SK-N-SH treated with all-trans-retinoic acid at 6 μM for 48 hours (cell line): ENCODE measurements around the gene DOC2B.

Source experiments
- ATAC-seq: fragments of 200-7000 bp; cut with Tn5 transposase; 3 replicates; pipeline ENCODE4 v1.9.1; 2020; ENCODE audit warnings: mild to moderate bottlenecking, moderate library complexity
- ARNTL ChIP-seq: fragments of 450-650 bp; formaldehyde crosslinking; IDR thresholded peaks from 2 replicates; pipeline ENCODE4 v1.5.0; 2020; ENCODE audit warnings: low read depth, mild to moderate bottlenecking, moderate library complexity, borderline replicate concordance
- CSDC2 ChIP-seq: fragments of 250-450 bp; sonication (Bioruptor Pico); IDR thresholded peaks from 2 replicates; pipeline ENCODE4 v1.5.0; 2020; ENCODE audit warnings: mild to moderate bottlenecking, moderate library complexity
- CSRNP3 ChIP-seq: fragments of 250-450 bp; sonication (Bioruptor Pico); IDR thresholded peaks from 2 replicates; pipeline ENCODE4 v1.5.1; 2021; ENCODE audit warnings: mild to moderate bottlenecking, moderate library complexity
- ESRRG ChIP-seq: fragments of 250-450 bp; sonication (Bioruptor Pico); IDR thresholded peaks from 2 replicates; pipeline ENCODE4 v1.6.1; 2021; ENCODE audit warnings: mild to moderate bottlenecking
- GLIS3 ChIP-seq: fragments of 250-450 bp; sonication (Bioruptor Pico); IDR thresholded peaks from 2 replicates; pipeline ENCODE4 v1.5.0; 2020; ENCODE audit warnings: mild to moderate bottlenecking, moderate library complexity
- ISL1 ChIP-seq: fragments of 250-450 bp; sonication (Bioruptor Pico); IDR thresholded peaks from 2 replicates; pipeline ENCODE4 v2.1.2; 2022; ENCODE audit warnings: mild to moderate bottlenecking, moderate library complexity
- PATZ1 ChIP-seq: fragments of 250-450 bp; sonication (Bioruptor Pico); IDR thresholded peaks from 2 replicates; pipeline ENCODE4 v1.8.0; 2020; ENCODE audit warnings: mild to moderate bottlenecking, moderate library complexity, borderline replicate concordance
- PPARA ChIP-seq: fragments of 250-450 bp; sonication (Bioruptor Pico); IDR thresholded peaks from 2 replicates; pipeline ENCODE4 v1.5.0; 2020; ENCODE audit warnings: mild to moderate bottlenecking, borderline replicate concordance
- RARB ChIP-seq: fragments of 250-450 bp; sonication (Bioruptor Pico); IDR thresholded peaks from 2 replicates; pipeline ENCODE4 v1.8.0; 2021; ENCODE audit warnings: mild to moderate bottlenecking, moderate library complexity
- SNAI2 ChIP-seq: fragments of 250-450 bp; sonication (Bioruptor Pico); IDR thresholded peaks from 2 replicates; pipeline ENCODE4 v1.5.0; 2020; ENCODE audit warnings: mild to moderate bottlenecking, moderate library complexity
- TCF4 ChIP-seq: fragments of 250-450 bp; sonication (Bioruptor Pico); IDR thresholded peaks from 2 replicates; pipeline ENCODE4 v1.8.0; 2021; ENCODE audit warnings: mild to moderate bottlenecking, moderate library complexity, borderline replicate concordance
- TOX ChIP-seq: fragments of 250-450 bp; sonication (Bioruptor Pico); IDR thresholded peaks from 2 replicates; pipeline ENCODE4 v1.8.0; 2021; ENCODE audit warnings: mild to moderate bottlenecking, moderate library complexity, borderline replicate concordance
- TSHZ2 ChIP-seq: fragments of 250-450 bp; sonication (Bioruptor Pico); IDR thresholded peaks from 2 replicates; pipeline ENCODE4 v1.5.0; 2020; ENCODE audit warnings: mild to moderate bottlenecking, moderate library complexity
- ZC3H10 ChIP-seq: fragments of 250-450 bp; sonication (Bioruptor Pico); IDR thresholded peaks from 2 replicates; pipeline ENCODE4 v1.5.1; 2021; ENCODE audit warnings: mild to moderate bottlenecking, moderate library complexity
- ZFP3 ChIP-seq: fragments of 250-450 bp; sonication (Bioruptor Pico); IDR thresholded peaks from 2 replicates; pipeline ENCODE4 v1.5.0; 2020; ENCODE audit warnings: mild to moderate bottlenecking, moderate library complexity
- ZFP30 ChIP-seq: fragments of 450-650 bp; formaldehyde crosslinking; IDR thresholded peaks from 2 replicates; pipeline ENCODE4 v1.5.0; 2022; ENCODE audit warnings: mild to moderate bottlenecking, moderate library complexity
- ZNF565 ChIP-seq: fragments of 450-650 bp; formaldehyde crosslinking; conservative IDR thresholded peaks from 2 replicates; pipeline ENCODE4 v1.5.0; 2020; ENCODE audit warnings: low read depth, mild to moderate bottlenecking, moderate library complexity
- ZNF70 ChIP-seq: fragments of 450-650 bp; formaldehyde crosslinking; IDR thresholded peaks from 2 replicates; pipeline ENCODE4 v1.5.0; 2020; ENCODE audit warnings: mild to moderate bottlenecking, moderate library complexity
- ZNF8 ChIP-seq: fragments of 450-650 bp; formaldehyde crosslinking; IDR thresholded peaks from 2 replicates; pipeline ENCODE4 v1.5.0; 2020; ENCODE audit warnings: mild to moderate bottlenecking, moderate library complexity
- TF ChIP-seq, protein P1 (sequence below): fragments of 250-450 bp; sonication (Bioruptor Pico); IDR thresholded peaks from 2 replicates; pipeline ENCODE4 v1.8.0; 2021; ENCODE audit warnings: low read depth, mild to moderate bottlenecking, moderate library complexity, borderline replicate concordance

DOC2B gene

DNA sequence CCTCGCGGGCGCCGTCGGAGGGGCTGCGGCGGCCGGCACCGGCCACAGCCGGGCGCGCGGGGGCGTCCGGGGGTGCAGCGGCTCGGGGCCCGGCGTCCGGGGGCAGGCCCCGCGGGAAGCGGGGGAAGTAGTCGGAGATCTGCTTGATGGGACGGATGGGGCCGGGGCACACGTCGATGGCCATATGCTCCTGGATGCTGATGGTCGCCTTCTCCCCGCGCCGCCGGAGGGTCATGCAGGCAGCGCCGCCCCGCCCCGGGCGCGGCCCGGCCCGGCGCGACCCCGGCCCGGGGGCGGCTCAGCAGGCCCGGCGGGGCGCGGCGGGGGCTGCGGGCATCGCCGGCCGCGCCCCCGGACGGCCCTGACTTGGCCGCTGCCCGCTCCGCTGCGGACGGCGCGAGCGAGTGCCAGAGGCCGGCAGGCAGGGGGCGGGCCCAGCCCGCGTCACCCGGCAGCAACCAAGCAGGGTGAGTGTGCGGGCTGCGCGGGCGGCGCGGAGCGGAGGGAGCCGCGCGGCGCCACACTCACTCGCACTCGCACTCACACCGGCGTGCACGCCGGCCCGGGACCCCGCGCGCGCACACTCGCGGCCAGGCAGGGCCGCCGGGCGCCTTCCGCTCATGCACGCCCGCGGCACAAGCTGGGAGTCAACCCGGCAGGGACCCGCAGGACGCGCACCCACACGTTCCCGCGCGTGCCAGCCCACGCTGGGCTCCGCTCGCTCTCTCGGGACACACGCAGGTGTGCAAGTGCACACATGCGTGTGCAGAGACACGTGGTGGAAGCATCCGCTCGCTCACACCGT lies at the start of gene DOC2B:
DOC2B (minus strand) TSS at position 406 of the 805 bp plus-strand sequence; CDS start at position 235, 171 bp downstream.
- TF ChIP-seq, protein P1, sequence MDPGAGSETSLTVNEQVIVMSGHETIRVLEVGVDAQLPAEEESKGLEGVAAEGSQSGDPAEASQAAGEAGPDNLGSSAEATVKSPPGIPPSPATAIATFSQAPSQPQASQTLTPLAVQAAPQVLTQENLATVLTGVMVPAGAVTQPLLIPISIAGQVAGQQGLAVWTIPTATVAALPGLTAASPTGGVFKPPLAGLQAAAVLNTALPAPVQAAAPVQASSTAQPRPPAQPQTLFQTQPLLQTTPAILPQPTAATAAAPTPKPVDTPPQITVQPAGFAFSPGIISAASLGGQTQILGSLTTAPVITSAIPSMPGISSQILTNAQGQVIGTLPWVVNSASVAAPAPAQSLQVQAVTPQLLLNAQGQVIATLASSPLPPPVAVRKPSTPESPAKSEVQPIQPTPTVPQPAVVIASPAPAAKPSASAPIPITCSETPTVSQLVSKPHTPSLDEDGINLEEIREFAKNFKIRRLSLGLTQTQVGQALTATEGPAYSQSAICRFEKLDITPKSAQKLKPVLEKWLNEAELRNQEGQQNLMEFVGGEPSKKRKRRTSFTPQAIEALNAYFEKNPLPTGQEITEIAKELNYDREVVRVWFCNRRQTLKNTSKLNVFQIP (CRISPR knock-in tag), result no peak
- TF ChIP-seq ZFP30 (CRISPR knock-in tag), result no peak
- TF ChIP-seq ZNF8 (CRISPR knock-in tag), result no peak
- TF ChIP-seq CSRNP3 (CRISPR knock-in tag), result no peak
- TF ChIP-seq TCF4 (CRISPR knock-in tag), result no peak
- TF ChIP-seq TOX, result no peak
- TF ChIP-seq ESRRG, result no peak
- TF ChIP-seq ZFP3, result no peak
- no peak for TF ChIP-seq SNAI2 (CRISPR knock-in tag)
- no peak for TF ChIP-seq ZNF565
- no peak for TF ChIP-seq ISL1 (CRISPR knock-in tag)
- no peak for TF ChIP-seq RARB
- no peak for TF ChIP-seq ZNF70 (CRISPR knock-in tag)
- peak; percentile 62 for ATAC-seq

DNA sequence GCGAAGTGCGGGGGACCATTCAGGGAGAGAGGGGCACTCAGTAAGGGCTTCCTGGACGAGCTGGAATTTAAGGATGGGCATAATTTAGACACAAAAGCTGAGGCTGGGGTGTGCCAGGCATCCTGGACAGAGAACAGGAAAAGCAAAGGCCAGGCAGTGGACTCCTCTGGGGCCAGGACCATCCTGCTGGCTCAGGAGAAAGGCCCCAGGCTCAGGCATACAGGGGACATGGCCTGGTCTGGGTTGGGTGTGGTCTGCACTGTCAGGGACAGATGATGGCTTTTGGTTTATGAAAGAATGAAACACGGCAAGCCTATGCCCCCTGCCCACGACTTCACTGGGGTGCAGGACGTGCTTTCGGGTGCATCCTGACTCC lies 48.9 kb upstream of the DOC2B start:
- no peak for ATAC-seq

DNA sequence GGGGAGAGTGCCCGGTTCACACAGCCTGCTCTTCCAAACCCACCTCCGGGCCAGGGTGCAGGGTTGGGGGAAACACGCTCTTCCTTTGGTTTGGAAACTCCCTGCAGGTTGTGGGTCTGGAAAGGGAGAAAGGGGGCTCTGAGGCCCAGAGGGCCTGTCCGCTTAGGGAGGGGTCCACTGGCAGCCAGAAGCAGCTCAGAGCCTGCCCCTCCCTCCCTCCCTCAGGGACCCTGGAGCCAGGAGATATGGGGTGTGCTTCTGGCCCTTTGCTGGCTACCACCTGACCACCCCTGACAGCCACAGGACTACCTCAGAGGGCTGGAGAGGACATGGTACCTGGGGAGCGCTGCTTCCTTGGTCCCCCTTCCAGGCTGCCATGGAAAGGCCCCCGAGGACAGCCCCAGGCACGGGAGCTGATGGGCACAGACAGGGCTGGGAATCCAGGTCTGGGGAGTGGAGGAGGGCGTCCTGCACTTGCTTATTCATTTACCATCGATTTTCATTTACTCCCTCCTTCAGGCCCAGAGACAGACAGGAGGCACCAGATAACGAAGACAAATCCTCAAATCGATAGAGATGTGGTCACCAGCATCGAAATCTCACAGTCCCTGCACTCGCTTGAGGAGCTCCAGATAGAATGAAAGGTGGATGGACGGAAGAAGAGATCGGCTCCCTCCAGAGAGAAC lies 48.4 kb upstream of the DOC2B start:
- no peak for ATAC-seq

More for the DNA sequence above, 48.9 kb upstream of the DOC2B start:
- no peak for TF ChIP-seq ZNF70 (CRISPR knock-in tag)

More for the DNA sequence above, 48.4 kb upstream of the DOC2B start:
- TF ChIP-seq ZFP3 (no peak), ZNF565 (no peak), ZC3H10 (CRISPR knock-in tag) (no peak), TSHZ2 (CRISPR knock-in tag) (no peak), ISL1 (CRISPR knock-in tag) (no peak), GLIS3 (CRISPR knock-in tag) (no peak), RARB (no peak), TOX (no peak), PPARA (no peak), ZNF8 (CRISPR knock-in tag) (no peak), ESRRG (no peak), ARNTL (no peak), SNAI2 (CRISPR knock-in tag) (no peak), ZFP30 (CRISPR knock-in tag) (no peak), CSDC2 (CRISPR knock-in tag) (no peak), PATZ1 (CRISPR knock-in tag) (no peak), ZNF70 (CRISPR knock-in tag) (no peak)
- TF ChIP-seq, protein P1 (CRISPR knock-in tag), result no peak
